GM10266 (cell line): ENCODE data around the gene DGKD.

Experiments used
- DNase-seq: peaks from one replicate; pipeline ENCODE4 v3.0.0; 2012; ENCODE audit errors: extremely low spot score
- TF ChIP-seq, protein P1 (sequence below): IDR thresholded peaks from 2 replicates; pipeline ENCODE4 v1.5.1; 2012; ENCODE audit warnings: mild to moderate bottlenecking, low read depth; ENCODE audit not compliant: control insufficient read depth, insufficient read depth; ENCODE audit errors: missing control alignments

Gene DGKD

GRCh38 chr2:233423552-233423860 is 69.2 kb downstream of the DGKD start:
- TF ChIP-seq, protein P1, sequence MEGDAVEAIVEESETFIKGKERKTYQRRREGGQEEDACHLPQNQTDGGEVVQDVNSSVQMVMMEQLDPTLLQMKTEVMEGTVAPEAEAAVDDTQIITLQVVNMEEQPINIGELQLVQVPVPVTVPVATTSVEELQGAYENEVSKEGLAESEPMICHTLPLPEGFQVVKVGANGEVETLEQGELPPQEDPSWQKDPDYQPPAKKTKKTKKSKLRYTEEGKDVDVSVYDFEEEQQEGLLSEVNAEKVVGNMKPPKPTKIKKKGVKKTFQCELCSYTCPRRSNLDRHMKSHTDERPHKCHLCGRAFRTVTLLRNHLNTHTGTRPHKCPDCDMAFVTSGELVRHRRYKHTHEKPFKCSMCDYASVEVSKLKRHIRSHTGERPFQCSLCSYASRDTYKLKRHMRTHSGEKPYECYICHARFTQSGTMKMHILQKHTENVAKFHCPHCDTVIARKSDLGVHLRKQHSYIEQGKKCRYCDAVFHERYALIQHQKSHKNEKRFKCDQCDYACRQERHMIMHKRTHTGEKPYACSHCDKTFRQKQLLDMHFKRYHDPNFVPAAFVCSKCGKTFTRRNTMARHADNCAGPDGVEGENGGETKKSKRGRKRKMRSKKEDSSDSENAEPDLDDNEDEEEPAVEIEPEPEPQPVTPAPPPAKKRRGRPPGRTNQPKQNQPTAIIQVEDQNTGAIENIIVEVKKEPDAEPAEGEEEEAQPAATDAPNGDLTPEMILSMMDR = no peak
- no peak for DNase-seq

DNA sequence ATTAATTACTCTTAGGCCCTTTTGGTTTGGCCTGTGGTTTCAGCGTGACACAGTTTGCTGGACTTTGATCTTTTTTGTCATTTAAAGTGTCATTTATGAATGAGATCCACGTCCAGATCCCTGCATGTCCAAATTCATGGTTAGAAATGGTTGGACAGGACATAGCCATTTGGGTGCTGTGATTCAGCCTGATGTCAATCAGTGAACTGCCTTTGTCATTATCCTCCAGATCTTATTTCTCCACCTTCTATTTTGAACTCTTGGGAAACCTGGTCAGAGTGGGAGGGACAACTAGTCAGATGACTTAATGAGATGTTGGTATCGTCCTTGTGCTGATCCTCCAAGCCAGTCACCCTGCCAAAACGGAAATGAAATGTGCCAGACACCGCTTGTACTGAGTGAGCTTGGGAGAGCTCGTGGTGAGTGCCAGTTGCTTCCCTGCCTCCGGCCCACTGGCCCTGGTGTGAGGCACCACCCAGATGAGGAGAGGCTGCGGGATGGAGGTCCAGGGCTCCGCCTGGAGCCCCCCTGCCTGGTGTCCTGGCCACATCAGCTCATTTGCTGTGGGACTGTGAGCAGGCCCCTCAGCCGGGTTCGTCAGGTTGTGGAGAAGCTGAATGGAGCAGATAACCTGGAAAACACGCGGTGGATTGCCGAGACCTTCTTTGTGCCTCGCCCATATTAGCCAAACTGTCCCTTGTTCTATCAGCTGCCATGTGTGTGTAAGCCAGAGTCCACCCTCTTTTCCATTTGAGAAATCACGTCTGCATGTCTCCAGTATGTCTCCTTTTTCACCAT is 70.1 kb downstream of the DGKD start:
- TF ChIP-seq, protein P1 = no peak
- DNase-seq = no peak

GRCh38 chr2:233426619-233427342 is 72.5 kb downstream of the DGKD start:
- no peak for DNase-seq
- TF ChIP-seq, protein P1 = no peak

DNA sequence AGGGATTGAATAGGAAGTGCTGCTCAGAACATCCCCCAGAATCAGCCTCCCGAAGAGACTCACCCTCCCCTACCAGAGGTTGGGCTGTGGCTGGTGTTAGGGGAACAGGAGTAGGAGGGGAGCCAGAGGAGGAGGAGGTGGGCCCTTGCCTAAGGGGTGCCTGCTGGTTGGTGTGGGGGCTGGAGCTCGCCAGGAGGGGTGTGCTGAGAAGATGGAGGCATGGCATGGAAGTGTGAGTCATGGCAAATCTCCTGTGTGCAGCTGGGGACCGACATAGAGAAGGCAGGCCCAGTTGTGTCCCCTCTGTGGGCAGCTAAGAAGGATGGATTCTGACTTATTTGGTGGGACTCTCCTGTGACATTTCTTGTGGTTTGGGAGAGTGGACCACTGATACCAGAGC is 73.7 kb downstream of the DGKD start:
- TF ChIP-seq, protein P1 = no peak
- DNase-seq = no peak

DNA sequence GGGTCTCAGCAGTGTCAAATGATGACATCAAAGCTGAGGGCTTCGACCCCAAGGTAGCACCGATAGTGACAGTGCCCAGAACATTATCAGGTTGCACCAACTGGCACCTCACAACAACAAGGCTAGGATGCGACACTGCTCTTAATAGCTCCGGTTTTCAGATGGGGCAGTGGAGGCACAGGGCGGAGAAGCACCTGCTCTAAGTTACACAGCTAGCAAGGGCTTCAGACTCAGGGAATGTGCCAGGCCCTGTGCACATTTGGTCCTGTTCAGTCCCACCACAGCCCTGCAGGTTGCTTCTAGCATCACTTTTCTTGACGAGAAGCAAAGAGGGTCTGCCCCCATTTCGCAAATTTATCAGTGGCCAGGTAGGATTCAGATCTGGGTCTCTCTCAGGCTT is 74.1 kb downstream of the DGKD start:
- DNase-seq = no peak
- TF ChIP-seq, protein P1 = no peak

- TF ChIP-seq, protein P1 = no peak
- no peak for DNase-seq
Measured at GRCh38 chr2:233429175-233429897, 75.0 kb downstream of the DGKD start.
